ENCODE data around the gene PLEKHH2. TPM values are rescaled to one million over a fixed set of nuclear protein-coding genes. Genes with fewer than 3 reads are reported as not detected.
"Not testable (repeated sequence)": the region's sequence is repeated elsewhere in the genome, so short reads cannot be mapped to it uniquely, and the experiment has no call there.

The PLEKHH2 gene
- 79.4 TPM for total RNA-seq (ENCODE audit: insufficient read depth, low replicate concordance)

- DNase-seq (ENCODE audit: low spot score), result peak; percentile 87
These were observed at the start of gene PLEKHH2 for GRCh38 chr2:43637030-43637803. Gene PLEKHH2 (plus strand): TSS chr2:43637260. CDS start chr2:43644674, 7,414 bp downstream.

GRCh38 chr2:43592443-43592842 lies 44.6 kb upstream of the PLEKHH2 start:
- DNase-seq (ENCODE audit: low spot score), result no peak

- no peak for DNase-seq (ENCODE audit: low spot score)
These were observed 43.8 kb upstream of the PLEKHH2 start for GRCh38 chr2:43593254-43593653.

GRCh38 chr2:43594875-43595274 lies 42.2 kb upstream of the PLEKHH2 start:
- DNase-seq (ENCODE audit: low spot score), result no peak

- DNase-seq (ENCODE audit: low spot score), result peak; percentile 99
These were observed 41.3 kb upstream of the PLEKHH2 start, which contains the start of gene THADA for GRCh38 chr2:43595603-43596412. Gene THADA (minus strand): TSS chr2:43596038. CDS start chr2:43592392, 3,646 bp downstream.

- DNase-seq (ENCODE audit: low spot score), result not testable (repeated sequence)
These were observed 36.5 kb upstream of the PLEKHH2 start for GRCh38 chr2:43600596-43600995.

GRCh38 chr2:43604674-43605073 lies 32.4 kb upstream of the PLEKHH2 start:
- no peak for DNase-seq (ENCODE audit: low spot score)

GRCh38 chr2:43605079-43605655 lies 31.9 kb upstream of the PLEKHH2 start:
- peak; percentile 63 for DNase-seq (ENCODE audit: low spot score)

- DNase-seq (ENCODE audit: low spot score), result peak; percentile 13
These were observed 31.2 kb upstream of the PLEKHH2 start for GRCh38 chr2:43605851-43606250.

GRCh38 chr2:43609290-43609918 lies 27.7 kb upstream of the PLEKHH2 start:
- peak; percentile 51 for DNase-seq (ENCODE audit: low spot score)

GRCh38 chr2:43610361-43610760 lies 26.7 kb upstream of the PLEKHH2 start:
- DNase-seq (ENCODE audit: low spot score), result no peak

- peak; percentile 80 for DNase-seq (ENCODE audit: low spot score)
These were observed 24.8 kb upstream of the PLEKHH2 start for GRCh38 chr2:43611987-43612894.

GRCh38 chr2:43612944-43613343 lies 24.1 kb upstream of the PLEKHH2 start:
- no peak for DNase-seq (ENCODE audit: low spot score)

- DNase-seq (ENCODE audit: low spot score), result no peak
These were observed 19.9 kb upstream of the PLEKHH2 start for GRCh38 chr2:43616967-43617680.

- no peak for DNase-seq (ENCODE audit: low spot score)
These were observed 17.5 kb upstream of the PLEKHH2 start for GRCh38 chr2:43619511-43619910.

- DNase-seq (ENCODE audit: low spot score), result no peak
These were observed 14.1 kb upstream of the PLEKHH2 start for GRCh38 chr2:43622931-43623451.

GRCh38 chr2:43631618-43632317 lies 5.3 kb upstream of the PLEKHH2 start:
- DNase-seq (ENCODE audit: low spot score), result no peak

- peak; percentile 58 for DNase-seq (ENCODE audit: low spot score)
These were observed 2.3 kb upstream of the PLEKHH2 start for GRCh38 chr2:43634604-43635306.

Data from umbilical cord (tissue), 2 donors.